Esophagus squamous epithelium (tissue), 4 donors: ENCODE results near the gene DDX59.

Experiments used
- POLR2A ChIP-seq, 4 donors: fragments of 450-650 bp; IDR thresholded peaks; one replicate each; pipeline ENCODE4 v1.6.1; 2017; ENCODE audit warnings: antibody characterized with exemption in 4 of 4, mild to moderate bottlenecking in 4 of 4, moderate library complexity in 3 of 4
- TF ChIP-seq, protein P1 (sequence below), 6 experiments: fragments of 450-650 bp in 4 of 6; fragments of 200-600 bp in 2 of 6; sonication (generic) in 2 of 6; IDR thresholded peaks; one replicate each; pipeline ENCODE4 v1.5.1; 2016 to 2019; ENCODE audit warnings: antibody characterized with exemption in 6 of 6, mild to moderate bottlenecking in 4 of 6, moderate library complexity in 4 of 6

DNA sequence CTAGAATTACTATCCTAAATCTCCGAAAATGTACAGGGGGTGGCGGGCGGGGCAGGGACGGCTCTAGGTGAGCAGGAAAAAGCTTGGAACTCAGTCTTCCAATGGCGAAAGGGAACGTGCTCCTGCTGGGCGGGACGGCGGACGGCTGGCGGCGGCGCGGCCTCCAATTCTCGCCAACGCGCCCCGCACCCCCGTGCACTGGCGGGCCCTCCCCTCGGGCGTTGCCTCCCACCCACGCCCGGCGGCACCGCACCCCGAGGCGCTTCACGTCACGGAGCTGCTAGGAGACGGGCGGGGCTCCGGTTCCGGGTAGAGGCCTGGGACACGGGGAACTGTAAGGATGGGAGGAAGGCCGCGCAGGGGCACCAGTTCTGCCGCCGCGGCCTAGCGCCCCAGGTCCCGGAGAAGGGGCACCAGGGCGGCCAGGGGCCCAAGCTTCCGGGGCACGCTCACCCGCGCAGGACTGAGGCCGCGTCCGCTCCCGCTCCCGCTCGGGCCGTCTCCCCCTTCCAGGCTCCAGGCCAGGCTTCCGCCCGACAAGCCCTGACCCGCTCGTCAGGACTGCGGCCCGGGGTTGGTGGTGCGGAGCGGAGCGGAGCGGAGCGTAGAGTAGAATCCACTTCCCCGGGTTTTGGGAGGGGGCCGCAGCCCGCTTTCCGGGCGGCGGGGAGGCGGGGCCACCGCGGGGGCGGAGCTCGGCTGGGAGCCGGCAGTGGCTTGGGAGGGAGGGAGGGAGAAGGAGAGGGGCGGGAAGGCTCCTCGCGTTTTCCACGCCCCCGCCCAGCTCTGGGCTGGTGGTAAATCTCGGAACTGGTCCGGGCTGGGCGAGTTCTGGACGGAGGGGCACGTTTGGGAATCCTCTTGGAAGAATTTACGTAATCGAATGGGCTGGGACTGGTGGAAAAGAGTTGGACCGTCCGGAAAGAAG lies at the start of gene DDX59:
- TF ChIP-seq POLR2A (IDR thresholded peaks at IDR 0.05): peak in 3 of 4 donors; percentile 73 to 92 (median 92)
- TF ChIP-seq, protein P1, sequence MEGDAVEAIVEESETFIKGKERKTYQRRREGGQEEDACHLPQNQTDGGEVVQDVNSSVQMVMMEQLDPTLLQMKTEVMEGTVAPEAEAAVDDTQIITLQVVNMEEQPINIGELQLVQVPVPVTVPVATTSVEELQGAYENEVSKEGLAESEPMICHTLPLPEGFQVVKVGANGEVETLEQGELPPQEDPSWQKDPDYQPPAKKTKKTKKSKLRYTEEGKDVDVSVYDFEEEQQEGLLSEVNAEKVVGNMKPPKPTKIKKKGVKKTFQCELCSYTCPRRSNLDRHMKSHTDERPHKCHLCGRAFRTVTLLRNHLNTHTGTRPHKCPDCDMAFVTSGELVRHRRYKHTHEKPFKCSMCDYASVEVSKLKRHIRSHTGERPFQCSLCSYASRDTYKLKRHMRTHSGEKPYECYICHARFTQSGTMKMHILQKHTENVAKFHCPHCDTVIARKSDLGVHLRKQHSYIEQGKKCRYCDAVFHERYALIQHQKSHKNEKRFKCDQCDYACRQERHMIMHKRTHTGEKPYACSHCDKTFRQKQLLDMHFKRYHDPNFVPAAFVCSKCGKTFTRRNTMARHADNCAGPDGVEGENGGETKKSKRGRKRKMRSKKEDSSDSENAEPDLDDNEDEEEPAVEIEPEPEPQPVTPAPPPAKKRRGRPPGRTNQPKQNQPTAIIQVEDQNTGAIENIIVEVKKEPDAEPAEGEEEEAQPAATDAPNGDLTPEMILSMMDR (IDR thresholded peaks at IDR 0.05): no peak
